ENCODE results near the gene RAP2A.

RAP2A gene

GRCh38 chr13:97456047-97456446 is 22.1 kb downstream of the RAP2A start:
- Mint-ChIP-seq H3K4me3 (no peak overlapping the region), H3K9me3 (peaks cover 25% of the 10 kb centered on the region), H3K36me3 (ENCODE audit: low read depth) (peaks cover 70% of the 10 kb centered on the region), H3K27ac (no peak overlapping the region), H3K4me1 (peaks cover 25% of the 10 kb centered on the region), H3K27me3 (ENCODE audit: low read depth) (no peaks in the 10 kb centered on the region)
- no peak for TF ChIP-seq CTCF (IDR thresholded peaks at IDR 0.05; ENCODE audit: unreplicated experiment in 3 of 3)

- H3K27ac Mint-ChIP-seq, result no peak overlapping the region
- no peak for TF ChIP-seq CTCF (IDR thresholded peaks at IDR 0.05; ENCODE audit: unreplicated experiment in 3 of 3)
- H3K27me3 Mint-ChIP-seq (ENCODE audit: low read depth), result no peaks in the 10 kb centered on the region
- H3K4me1 Mint-ChIP-seq, result peaks cover 28% of the 10 kb centered on the region
- H3K4me3 Mint-ChIP-seq, result no peak overlapping the region
- H3K9me3 Mint-ChIP-seq, result peaks cover 16% of the 10 kb centered on the region
- peaks cover 57% of the 10 kb centered on the region for H3K36me3 Mint-ChIP-seq (ENCODE audit: low read depth)
Measured at GRCh38 chr13:97459215-97459777, 25.3 kb downstream of the RAP2A start.

GRCh38 chr13:97460004-97460775 is 26.2 kb downstream of the RAP2A start:
- Mint-ChIP-seq H3K27me3 (ENCODE audit: low read depth) (no peaks in the 10 kb centered on the region), H3K36me3 (ENCODE audit: low read depth) (peaks cover 57% of the 10 kb centered on the region), H3K4me3 (no peak overlapping the region), H3K4me1 (peaks cover 32% of the 10 kb centered on the region), H3K27ac (peak overlapping the region in 1 of 3 experiments; percentile 68), H3K9me3 (peaks cover 11% of the 10 kb centered on the region)
- TF ChIP-seq CTCF (IDR thresholded peaks at IDR 0.05; ENCODE audit: unreplicated experiment in 3 of 3), result no peak

GRCh38 chr13:97460853-97461252 is 26.9 kb downstream of the RAP2A start:
- Mint-ChIP-seq H3K27ac (peak overlapping the region in 2 of 3 experiments; percentile 9 to 68), H3K9me3 (peaks cover 4% of the 10 kb centered on the region), H3K4me3 (no peak overlapping the region), H3K36me3 (ENCODE audit: low read depth) (peaks cover 55% of the 10 kb centered on the region), H3K27me3 (ENCODE audit: low read depth) (no peaks in the 10 kb centered on the region), H3K4me1 (peaks cover 34% of the 10 kb centered on the region)
- TF ChIP-seq CTCF (IDR thresholded peaks at IDR 0.05; ENCODE audit: unreplicated experiment in 3 of 3), result no peak

- no peak overlapping the region for H3K4me3 Mint-ChIP-seq
- H3K36me3 Mint-ChIP-seq (ENCODE audit: low read depth), result peaks cover 52% of the 10 kb centered on the region
- no peak for TF ChIP-seq CTCF (IDR thresholded peaks at IDR 0.05; ENCODE audit: unreplicated experiment in 3 of 3)
- no peaks in the 10 kb centered on the region for H3K9me3 Mint-ChIP-seq
- H3K27me3 Mint-ChIP-seq (ENCODE audit: low read depth), result no peaks in the 10 kb centered on the region
- H3K27ac Mint-ChIP-seq, result no peak overlapping the region
- peaks cover 21% of the 10 kb centered on the region for H3K4me1 Mint-ChIP-seq
Measured at GRCh38 chr13:97464561-97464960, 30.6 kb downstream of the RAP2A start.

GRCh38 chr13:97466722-97467121 is 32.8 kb downstream of the RAP2A start:
- no peak overlapping the region for H3K4me3 Mint-ChIP-seq
- no peak overlapping the region for H3K27ac Mint-ChIP-seq
- no peaks in the 10 kb centered on the region for H3K9me3 Mint-ChIP-seq
- H3K4me1 Mint-ChIP-seq, result peaks cover 6% of the 10 kb centered on the region
- H3K36me3 Mint-ChIP-seq (ENCODE audit: low read depth), result peaks cover 44% of the 10 kb centered on the region
- no peak for TF ChIP-seq CTCF (IDR thresholded peaks at IDR 0.05; ENCODE audit: unreplicated experiment in 3 of 3)
- no peaks in the 10 kb centered on the region for H3K27me3 Mint-ChIP-seq (ENCODE audit: low read depth)

Data from nephron (organoid).